Measurements from ENCODE around the gene MCFD2. TPM values are rescaled to one million over a fixed set of nuclear protein-coding genes. Genes with fewer than 3 reads are reported as not detected.
"Not testable (repeated sequence)": the region's sequence is repeated elsewhere in the genome, so short reads cannot be mapped to it uniquely, and the experiment has no call there.

The MCFD2 gene
- total RNA-seq, 4 donors from 2014 or later = 88.1 to 118 (median 95.6) TPM

DNA sequence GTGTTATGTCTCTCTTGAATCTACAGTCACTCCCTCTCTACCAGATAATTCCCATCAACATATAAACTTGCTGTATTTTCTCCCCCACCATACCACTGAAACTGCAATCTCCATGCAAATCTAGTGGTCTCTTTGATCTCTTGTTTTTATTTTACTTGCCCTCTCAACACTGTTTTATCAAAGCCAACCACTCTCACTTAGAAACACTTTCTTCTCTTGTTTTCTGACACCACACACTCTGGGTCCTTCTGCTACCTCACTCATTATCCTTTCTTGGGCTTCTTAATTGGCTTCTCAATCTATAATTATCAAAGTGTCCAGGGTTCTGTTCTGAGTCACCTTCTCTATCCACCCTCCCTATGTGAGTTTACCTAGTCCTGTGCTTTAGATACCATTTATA lies 2.0 kb upstream of the MCFD2 start:
- TF ChIP-seq, protein P1, sequence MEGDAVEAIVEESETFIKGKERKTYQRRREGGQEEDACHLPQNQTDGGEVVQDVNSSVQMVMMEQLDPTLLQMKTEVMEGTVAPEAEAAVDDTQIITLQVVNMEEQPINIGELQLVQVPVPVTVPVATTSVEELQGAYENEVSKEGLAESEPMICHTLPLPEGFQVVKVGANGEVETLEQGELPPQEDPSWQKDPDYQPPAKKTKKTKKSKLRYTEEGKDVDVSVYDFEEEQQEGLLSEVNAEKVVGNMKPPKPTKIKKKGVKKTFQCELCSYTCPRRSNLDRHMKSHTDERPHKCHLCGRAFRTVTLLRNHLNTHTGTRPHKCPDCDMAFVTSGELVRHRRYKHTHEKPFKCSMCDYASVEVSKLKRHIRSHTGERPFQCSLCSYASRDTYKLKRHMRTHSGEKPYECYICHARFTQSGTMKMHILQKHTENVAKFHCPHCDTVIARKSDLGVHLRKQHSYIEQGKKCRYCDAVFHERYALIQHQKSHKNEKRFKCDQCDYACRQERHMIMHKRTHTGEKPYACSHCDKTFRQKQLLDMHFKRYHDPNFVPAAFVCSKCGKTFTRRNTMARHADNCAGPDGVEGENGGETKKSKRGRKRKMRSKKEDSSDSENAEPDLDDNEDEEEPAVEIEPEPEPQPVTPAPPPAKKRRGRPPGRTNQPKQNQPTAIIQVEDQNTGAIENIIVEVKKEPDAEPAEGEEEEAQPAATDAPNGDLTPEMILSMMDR (IDR thresholded peaks at IDR 0.05) = no peak
- DNase-seq (ENCODE audit: low spot score) (no peak), ATAC-seq (ENCODE audit: low FRiP score) (no peak)

- ATAC-seq (ENCODE audit: low FRiP score) = peak; percentile 90
- TF ChIP-seq, protein P1 (IDR thresholded peaks at IDR 0.05) = no peak
Measured at GRCh38 chr2:46915811-46916630, 415 bp upstream of the MCFD2 start.

GRCh38 chr2:46914578-46915230 lies 902 bp downstream of the MCFD2 start:
- DNase-seq (ENCODE audit: low spot score) = no peak
- TF ChIP-seq, protein P1 (IDR thresholded peaks at IDR 0.05) = no peak
- ATAC-seq (ENCODE audit: low FRiP score) = no peak

More at GRCh38 chr2:46915811-46916630, 415 bp upstream of the MCFD2 start:
- peak; percentile 41 for DNase-seq (ENCODE audit: low spot score)

DNA sequence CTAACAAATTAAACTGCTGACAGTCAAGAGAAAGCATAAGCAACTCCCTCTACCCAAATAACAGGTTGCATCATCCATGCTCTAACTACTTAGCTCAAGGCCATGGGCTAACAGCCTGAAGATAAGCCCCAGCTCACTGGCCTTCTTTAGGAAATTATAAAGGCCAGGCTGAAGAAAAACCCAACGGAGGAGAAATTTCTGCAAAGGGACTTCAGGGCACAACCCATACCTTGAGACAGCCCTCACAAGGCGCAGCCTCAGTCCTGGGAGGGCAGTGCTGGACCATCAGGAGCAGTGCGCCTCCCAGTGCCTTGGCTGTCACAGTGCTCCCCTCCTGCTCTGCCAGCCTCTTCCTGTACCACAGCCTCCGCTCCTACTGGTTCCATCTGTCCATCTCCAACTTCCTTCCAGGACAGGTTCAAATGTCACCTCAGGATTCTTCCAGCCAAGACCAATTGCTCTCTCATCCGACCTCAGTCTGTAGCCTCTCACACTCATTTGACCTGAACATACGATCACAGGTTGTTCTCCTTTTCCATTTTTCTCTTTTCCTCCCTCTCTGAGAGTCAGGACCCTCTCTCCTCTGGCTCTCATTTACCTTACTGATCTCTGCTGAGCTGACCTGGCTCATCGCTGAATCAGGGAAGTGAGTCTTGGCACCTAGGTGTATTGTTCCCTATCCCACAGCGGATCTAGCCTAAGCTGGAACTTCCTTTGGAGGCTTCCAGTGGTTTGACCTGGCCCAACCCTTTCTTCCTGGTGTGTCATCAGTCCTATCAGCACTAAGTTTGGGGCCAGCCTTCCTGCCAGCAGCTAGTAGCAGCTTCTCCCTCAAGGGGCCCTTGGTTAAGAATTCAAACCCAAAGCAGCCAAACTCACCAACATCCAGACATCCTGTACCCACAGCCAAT lies 1.9 kb downstream of the MCFD2 start:
- DNase-seq (ENCODE audit: low spot score) (no peak), ATAC-seq (ENCODE audit: low FRiP score) (no peak)
- TF ChIP-seq, protein P1 (IDR thresholded peaks at IDR 0.05) = no peak

- DNase-seq (ENCODE audit: low spot score) (no peak), ATAC-seq (ENCODE audit: low FRiP score) (no peak)
- TF ChIP-seq, protein P1 (IDR thresholded peaks at IDR 0.05) = no peak
Measured at GRCh38 chr2:46909771-46910419, 5.7 kb downstream of the MCFD2 start.

DNA sequence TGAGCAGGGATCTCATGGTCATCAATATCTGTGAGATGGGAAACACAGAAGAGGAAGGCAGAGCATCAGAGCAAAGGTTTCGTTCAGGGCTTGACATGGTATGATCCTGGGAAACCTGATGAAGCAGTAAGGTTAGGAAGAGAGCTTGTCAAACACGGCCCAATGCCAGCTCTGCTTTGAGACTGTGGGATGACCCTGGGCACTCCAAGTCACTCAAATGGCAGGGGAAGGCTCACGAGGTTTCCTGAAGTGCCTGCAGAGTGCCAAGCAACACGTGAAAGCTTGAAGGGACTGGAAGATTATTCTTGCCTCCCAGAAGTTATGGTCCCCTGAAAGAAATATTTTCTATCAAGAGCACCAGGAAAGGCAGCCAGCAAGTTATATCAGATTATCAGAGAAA lies 6.5 kb downstream of the MCFD2 start:
- no peak for ATAC-seq (ENCODE audit: low FRiP score)
- TF ChIP-seq, protein P1 (IDR thresholded peaks at IDR 0.05) = no peak
- no peak for DNase-seq (ENCODE audit: low spot score)

- ATAC-seq (ENCODE audit: low FRiP score); DNase-seq (ENCODE audit: low spot score): not testable (repeated sequence)
Measured at GRCh38 chr2:46904908-46905678, 10.5 kb downstream of the MCFD2 start.

GRCh38 chr2:46902980-46903379 lies 12.6 kb downstream of the MCFD2 start:
- DNase-seq (ENCODE audit: low spot score); ATAC-seq (ENCODE audit: low FRiP score): not testable (repeated sequence)
